NCI-H2171 (cell line): Measurements from ENCODE around the gene GIT1.

ENCODE experiments used
- DNase-seq: peaks from one replicate; lab custom pipeline; 2025; lab: John Stamatoyannopoulos, UW

The GIT1 gene

GRCh38 chr17:29579866-29580771 lies 9.3 kb downstream of the GIT1 start:
- DNase-seq, result peak; percentile 75

GRCh38 chr17:29578626-29579485 lies 10.6 kb downstream of the GIT1 start:
- DNase-seq, result no peak

GRCh38 chr17:29577385-29578211 lies 11.8 kb downstream of the GIT1 start:
- DNase-seq, result no peak

- no peak for DNase-seq
These were observed 12.5 kb downstream of the GIT1 start for GRCh38 chr17:29577001-29577370.

- no peak for DNase-seq
These were observed 13.0 kb downstream of the GIT1 start for GRCh38 chr17:29576214-29577000.

GRCh38 chr17:29575511-29576213 lies 13.8 kb downstream of the GIT1 start:
- no peak for DNase-seq

GRCh38 chr17:29574732-29575510 lies 14.5 kb downstream of the GIT1 start:
- DNase-seq, result no peak

GRCh38 chr17:29573871-29574731 lies 15.3 kb downstream of the GIT1 start:
- no peak for DNase-seq

- DNase-seq, result no peak
These were observed 15.9 kb downstream of the GIT1 start for GRCh38 chr17:29573558-29573869.

- DNase-seq, result no peak
These were observed 16.5 kb downstream of the GIT1 start for GRCh38 chr17:29572691-29573557.

GRCh38 chr17:29571883-29572681 lies 17.4 kb downstream of the GIT1 start:
- no peak for DNase-seq

- no peak for DNase-seq
These were observed 18.0 kb downstream of the GIT1 start for GRCh38 chr17:29571486-29571882.

- DNase-seq, result no peak
These were observed 18.9 kb downstream of the GIT1 start for GRCh38 chr17:29570521-29570920.

- DNase-seq, result no peak
These were observed 20.1 kb downstream of the GIT1 start for GRCh38 chr17:29569245-29569950.

- peak; percentile 91 for DNase-seq
These were observed 20.9 kb downstream of the GIT1 start, which contains the start of gene TP53I13 for GRCh38 chr17:29568331-29569244. TSS of gene TP53I13 (plus strand) at chr17:29568701. CDS start at chr17:29568759, 58 bp downstream.
